Choroid plexus epithelial cell (primary cell): Measurements from ENCODE around the gene SLX9.

ENCODE experiments used
- DNase-seq: peaks from one replicate; pipeline ENCODE4 v3.0.0-alpha.2; 2010; ENCODE audit warnings: low read depth
- H3K4me3 ChIP-seq: 2 replicates; pipeline ENCODE4 v1.5.1; 2011; ENCODE audit warnings: low read depth, mild to moderate bottlenecking, control low read depth, low read length, moderate library complexity
- CTCF ChIP-seq: conservative IDR thresholded peaks from 2 replicates; pipeline ENCODE4 v1.5.1; 2011; ENCODE audit warnings: low read depth, mild to moderate bottlenecking, control low read depth, inconsistent platforms, low read length, moderate library complexity

The SLX9 gene

GRCh38 chr21:44893278-44893556 lies 46.6 kb upstream of the SLX9 start:
- H3K4me3 ChIP-seq, result no peak overlapping the region
- no peak for TF ChIP-seq CTCF
- no peak for DNase-seq

- no peak for TF ChIP-seq CTCF
- no peak for DNase-seq
- no peak overlapping the region for H3K4me3 ChIP-seq
Measured at GRCh38 chr21:44893948-44894656, 45.7 kb upstream of the SLX9 start.

- no peak for TF ChIP-seq CTCF
- no peak for DNase-seq
- H3K4me3 ChIP-seq, result no peak overlapping the region
Measured at GRCh38 chr21:44894687-44895302, 45.0 kb upstream of the SLX9 start.

GRCh38 chr21:44895859-44896258 lies 44.0 kb upstream of the SLX9 start:
- no peak for DNase-seq
- H3K4me3 ChIP-seq, result no peak overlapping the region
- TF ChIP-seq CTCF, result no peak

GRCh38 chr21:44896561-44897286 lies 43.1 kb upstream of the SLX9 start:
- no peak overlapping the region for H3K4me3 ChIP-seq
- TF ChIP-seq CTCF, result no peak
- no peak for DNase-seq

- H3K4me3 ChIP-seq, result no peak overlapping the region
- no peak for DNase-seq
- no peak for TF ChIP-seq CTCF
Measured at GRCh38 chr21:44897326-44898010, 42.4 kb upstream of the SLX9 start.
